ENCODE results near the gene NBR1. TPM values are rescaled to one million over a fixed set of nuclear protein-coding genes. Genes with fewer than 3 reads are reported as not detected.
"Not testable (repeated sequence)": the region's sequence is repeated elsewhere in the genome, so short reads cannot be mapped to it uniquely, and the experiment has no call there.

NBR1 gene
- total RNA-seq, 1 experiment from 2014 or later = 96.2 TPM

DNA sequence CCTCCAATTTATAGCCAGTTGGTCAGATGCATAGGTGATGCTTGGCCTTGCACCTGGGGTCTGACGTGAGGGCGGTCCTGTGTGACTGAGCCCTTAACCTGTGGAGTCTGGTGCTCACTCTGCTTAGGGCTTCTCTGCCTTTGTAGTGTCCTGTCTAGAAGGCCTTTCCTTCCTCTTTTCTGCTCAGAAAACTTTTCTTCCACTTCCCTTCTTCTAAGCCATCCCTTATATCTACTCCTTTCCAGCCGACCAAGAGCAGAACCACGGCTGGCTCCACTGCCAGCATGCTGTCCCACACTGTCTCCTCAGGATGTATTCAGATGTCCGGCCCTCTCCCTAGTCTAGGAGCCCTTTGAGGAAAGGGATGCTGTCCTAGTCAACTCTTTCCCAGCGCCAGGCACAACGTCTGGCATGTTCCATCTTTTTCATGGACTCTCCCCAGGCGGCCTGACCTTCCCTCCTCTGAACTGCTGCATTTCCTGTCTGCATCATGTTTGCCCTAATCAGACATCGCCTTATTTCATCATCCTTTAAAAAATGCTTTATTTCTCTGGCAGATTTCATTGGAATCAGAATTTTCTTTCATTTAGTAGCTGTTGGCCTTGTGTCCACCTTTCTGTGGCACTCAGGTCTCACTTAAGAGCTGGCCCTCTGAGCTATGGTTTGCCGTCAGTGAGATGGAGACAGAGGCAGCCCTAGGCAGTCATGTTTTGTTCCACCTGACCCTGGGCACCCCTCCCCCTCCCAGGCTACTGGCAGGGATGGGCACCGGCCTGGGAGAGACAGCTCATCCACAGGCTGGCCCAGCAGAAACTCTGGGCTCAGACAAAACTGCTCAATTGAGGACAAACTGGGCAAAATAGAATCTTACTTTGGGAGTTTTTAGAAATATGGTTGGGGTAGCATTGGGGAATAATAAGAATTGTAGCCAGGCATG, 30.4 kb upstream of the NBR1 start:
- Histone ChIP-seq H3K4me1 (replicated peaks) (no peaks in the 10 kb centered on the region), H3K27ac (no peak overlapping the region), H3K27me3 (replicated peaks) (no peaks in the 10 kb centered on the region), H3K4me3 (no peak overlapping the region), H3K9me3 (replicated peaks) (no peaks in the 10 kb centered on the region), H3K36me3 (peaks cover 12% of the 10 kb centered on the region)
- DNase-seq (ENCODE audit: low read depth in 1 of 2, low spot score in 2 of 2) = peak in 1 of 2 experiments; percentile 34

DNA sequence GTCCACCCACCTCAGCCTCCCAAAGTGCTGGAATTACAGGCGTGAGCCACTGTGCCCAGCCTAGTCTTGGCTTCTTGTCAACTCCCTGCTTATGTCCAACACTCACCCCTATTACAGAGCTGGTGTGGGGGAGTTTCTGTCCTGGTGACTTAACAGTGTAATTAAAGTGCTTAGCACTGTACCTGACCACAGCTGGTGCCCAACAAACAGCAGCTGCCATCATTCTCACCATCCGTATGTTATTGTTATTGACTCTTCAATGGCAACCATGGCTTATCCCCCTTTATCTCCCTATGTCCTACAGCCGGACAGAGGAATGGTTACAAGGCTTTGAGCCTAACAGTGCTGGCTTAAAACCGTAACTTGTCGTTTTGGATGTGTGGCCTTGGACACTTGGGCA, 28.9 kb upstream of the NBR1 start:
- no peaks in the 10 kb centered on the region for H3K9me3 ChIP-seq (replicated peaks)
- H3K4me3 ChIP-seq = no peak overlapping the region
- no peaks in the 10 kb centered on the region for H3K4me1 ChIP-seq (replicated peaks)
- no peaks in the 10 kb centered on the region for H3K27me3 ChIP-seq (replicated peaks)
- peaks cover 12% of the 10 kb centered on the region; the same call in 1 of the 2 replicates for H3K36me3 ChIP-seq
- no peak for DNase-seq (ENCODE audit: low read depth in 1 of 2, low spot score in 2 of 2)
- no peak overlapping the region for H3K27ac ChIP-seq

DNA sequence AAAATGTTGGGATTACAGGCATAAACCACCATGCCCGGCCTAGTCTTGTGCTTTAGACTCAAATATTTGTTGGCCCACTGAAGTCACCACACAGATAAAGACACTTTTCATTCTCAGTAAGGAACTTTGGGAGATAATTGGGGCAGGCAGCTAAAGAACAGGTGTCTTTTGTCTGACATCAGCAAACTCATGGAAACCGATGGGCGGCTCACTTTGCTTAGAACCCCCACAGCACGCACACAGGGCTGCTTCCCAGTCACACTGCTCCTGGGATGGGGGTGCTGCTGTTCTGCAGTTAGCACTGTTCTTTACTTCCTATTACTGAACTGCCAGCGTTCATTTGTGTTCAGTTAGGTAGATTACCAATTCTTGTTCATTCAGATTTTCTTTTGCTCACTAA, 27.8 kb upstream of the NBR1 start:
- Histone ChIP-seq H3K9me3 (replicated peaks) (no peaks in the 10 kb centered on the region), H3K36me3 (peaks cover 12% of the 10 kb centered on the region; the same call in 1 of the 2 replicates), H3K4me1 (replicated peaks) (no peaks in the 10 kb centered on the region), H3K4me3 (no peak overlapping the region), H3K27ac (no peak overlapping the region), H3K27me3 (replicated peaks) (no peaks in the 10 kb centered on the region)
- peak in 1 of 2 experiments; percentile 25 for DNase-seq (ENCODE audit: low read depth in 1 of 2, low spot score in 2 of 2)

DNA sequence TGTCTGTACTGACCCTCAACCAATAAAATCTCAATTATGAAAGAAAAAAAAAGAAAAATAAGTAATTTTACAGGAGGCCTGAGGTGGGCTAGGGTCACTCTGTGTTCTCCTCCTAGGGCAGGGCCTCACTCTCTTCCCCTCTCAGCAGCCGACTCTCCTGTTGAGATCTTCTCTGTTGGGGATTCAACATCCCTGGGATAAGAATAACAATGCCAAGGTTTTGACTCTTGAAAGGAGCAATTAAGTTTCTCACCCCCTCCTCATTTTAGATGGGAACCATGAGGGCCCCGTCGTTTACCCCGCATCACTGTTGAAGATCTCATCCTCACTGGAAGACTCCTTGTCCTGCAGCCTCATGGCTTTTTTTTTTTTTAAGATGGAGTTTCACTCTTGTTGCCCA, 24.4 kb upstream of the NBR1 start:
- no peak for DNase-seq (ENCODE audit: low read depth in 1 of 2, low spot score in 2 of 2)
- Histone ChIP-seq H3K27me3 (replicated peaks) (no peaks in the 10 kb centered on the region), H3K36me3 (peaks cover 7% of the 10 kb centered on the region; the same call in 1 of the 2 replicates), H3K4me3 (no peak overlapping the region), H3K9me3 (replicated peaks) (no peaks in the 10 kb centered on the region), H3K4me1 (replicated peaks) (no peaks in the 10 kb centered on the region), H3K27ac (no peak overlapping the region)

DNA sequence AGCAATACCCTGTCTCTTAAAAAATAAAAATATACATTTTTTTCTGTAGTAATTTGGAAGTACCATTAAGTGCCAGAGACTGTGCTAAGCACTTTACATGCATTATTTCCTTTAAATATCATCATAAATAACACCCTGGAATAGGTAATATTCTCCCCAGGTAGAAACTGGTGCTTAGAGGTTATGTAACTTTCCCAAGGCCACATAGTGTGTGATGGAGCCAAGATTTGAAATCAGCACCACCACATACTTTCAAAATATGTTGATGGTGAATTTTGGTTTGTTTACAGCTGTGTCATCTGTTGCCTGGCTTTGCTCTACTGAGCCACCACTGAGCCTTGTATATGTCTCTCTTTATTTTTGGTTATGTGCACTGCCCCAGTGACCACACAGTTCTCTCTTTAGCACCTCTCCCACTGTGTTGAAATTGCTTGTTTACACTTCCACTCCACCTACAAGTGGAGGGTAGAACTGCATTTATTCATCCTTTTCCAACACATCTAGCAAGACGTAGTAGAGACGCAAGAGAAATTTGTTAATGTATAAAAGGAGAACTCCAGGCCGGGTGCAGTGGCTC, 19.0 kb upstream of the NBR1 start:
- Histone ChIP-seq H3K4me1 (replicated peaks) (no peaks in the 10 kb centered on the region), H3K4me3 (no peak overlapping the region), H3K27me3 (replicated peaks) (no peaks in the 10 kb centered on the region), H3K36me3 (peaks cover 6% of the 10 kb centered on the region), H3K9me3 (replicated peaks) (0 out of 2 replicates have a peak, but pooled peaks cover 2% of the 10 kb centered on the region), H3K27ac (no peak overlapping the region)
- no peak for DNase-seq (ENCODE audit: low read depth in 1 of 2, low spot score in 2 of 2)

DNA sequence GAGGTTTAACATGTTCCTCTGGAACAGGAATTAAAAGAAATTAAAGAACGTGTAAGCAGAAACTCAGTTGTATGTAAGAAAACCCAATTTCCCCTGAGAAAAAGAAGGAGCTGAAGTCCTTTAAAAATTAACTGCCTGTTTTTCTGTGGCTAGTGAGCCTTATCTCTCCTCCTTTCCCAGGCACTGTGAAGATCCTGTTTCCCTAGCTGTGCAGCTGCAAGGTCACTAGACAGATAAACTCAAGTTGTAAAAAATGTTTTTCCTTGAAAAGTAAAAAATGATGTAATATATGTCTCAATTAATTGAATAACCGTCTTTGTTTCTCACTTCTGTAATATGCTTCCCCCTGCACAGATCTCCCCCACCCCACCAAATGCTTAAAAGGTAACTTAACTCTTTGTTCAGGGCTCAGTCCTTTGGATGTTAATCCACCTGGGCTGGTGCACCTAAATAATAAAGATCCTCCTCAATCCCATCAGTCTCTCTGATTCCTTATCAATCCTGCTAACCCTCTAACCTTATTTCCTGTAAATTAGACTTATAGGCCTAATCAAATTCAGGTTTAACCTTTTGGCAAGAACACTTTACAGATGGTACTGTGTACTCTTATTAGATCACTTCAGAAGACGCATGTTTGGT, 17.7 kb upstream of the NBR1 start:
- H3K4me3 ChIP-seq; DNase-seq (ENCODE audit: low read depth in 1 of 2, low spot score in 2 of 2); H3K9me3 ChIP-seq (replicated peaks); H3K27ac ChIP-seq; H3K36me3 ChIP-seq; H3K27me3 ChIP-seq (replicated peaks); H3K4me1 ChIP-seq (replicated peaks): not testable (repeated sequence)

DNA sequence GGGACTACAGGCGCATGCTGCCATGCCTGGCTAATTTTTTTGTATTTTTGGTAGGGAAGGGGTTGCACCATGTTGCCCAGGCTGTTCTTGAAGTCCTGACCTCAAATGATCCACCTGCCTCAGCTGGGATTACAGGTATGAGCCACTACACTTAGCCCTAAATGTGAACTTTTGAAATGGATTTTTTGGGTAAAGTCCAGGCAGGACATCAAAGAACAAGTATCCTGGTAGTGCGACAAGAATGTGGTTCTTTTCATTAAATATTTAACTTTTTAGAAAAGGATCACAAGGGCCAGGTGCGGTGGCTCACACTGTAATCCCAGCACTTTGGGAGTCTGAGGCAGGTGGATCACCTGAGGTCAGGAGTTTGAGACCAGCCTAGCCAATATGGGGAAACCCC, 15.3 kb upstream of the NBR1 start:
- Histone ChIP-seq H3K27me3 (replicated peaks) (no peaks in the 10 kb centered on the region), H3K9me3 (replicated peaks) (0 out of 2 replicates have a peak, but pooled peaks cover 2% of the 10 kb centered on the region), H3K36me3 (peaks cover 9% of the 10 kb centered on the region), H3K4me3 (no peak overlapping the region), H3K27ac (no peak overlapping the region), H3K4me1 (replicated peaks) (no peaks in the 10 kb centered on the region)
- no peak for DNase-seq (ENCODE audit: low read depth in 1 of 2, low spot score in 2 of 2)

DNA sequence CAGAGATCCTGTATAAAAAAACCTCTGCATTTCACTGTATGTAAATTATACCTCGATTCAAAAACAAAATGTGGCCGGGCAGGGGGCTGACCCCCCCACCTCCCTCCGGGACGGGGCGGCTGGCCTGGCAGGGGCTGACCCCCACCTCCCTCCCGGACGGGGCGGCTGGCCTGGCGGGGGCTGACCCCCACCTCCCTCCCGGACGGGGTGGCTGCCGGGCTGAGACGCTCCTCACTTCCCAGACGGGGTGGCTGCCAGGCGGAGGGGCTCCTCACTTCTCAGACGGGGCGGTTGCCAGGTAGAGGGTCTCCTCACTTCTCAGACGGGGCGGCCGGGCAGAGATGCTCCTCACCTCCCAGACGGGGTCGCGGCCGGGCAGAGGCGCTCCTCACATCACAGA, 11.8 kb upstream of the NBR1 start:
- not testable (repeated sequence) for H3K27me3 ChIP-seq (replicated peaks); H3K36me3 ChIP-seq; H3K27ac ChIP-seq; DNase-seq (ENCODE audit: low read depth in 1 of 2, low spot score in 2 of 2); H3K4me1 ChIP-seq (replicated peaks); H3K4me3 ChIP-seq; H3K9me3 ChIP-seq (replicated peaks)

DNA sequence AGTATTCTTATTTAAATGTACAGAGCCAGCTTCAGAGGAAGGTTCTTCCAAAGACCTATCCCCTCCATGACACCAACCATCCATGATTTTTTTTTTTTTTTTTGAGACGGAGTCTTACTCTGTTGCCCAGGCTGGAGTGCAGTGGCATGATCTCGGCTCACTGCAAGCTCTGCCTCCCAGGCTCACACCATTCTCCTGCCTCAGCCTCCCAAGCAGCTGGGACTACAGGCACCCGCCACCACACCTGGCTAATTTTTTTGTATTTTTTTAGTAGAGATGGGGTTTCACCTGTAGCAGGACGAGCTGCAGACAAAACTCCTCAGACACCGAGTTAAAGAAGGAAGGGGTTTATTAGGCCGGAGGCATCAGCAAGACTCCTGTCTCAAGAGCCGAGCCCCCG, 11.1 kb upstream of the NBR1 start:
- H3K9me3 ChIP-seq (replicated peaks); H3K27me3 ChIP-seq (replicated peaks); H3K36me3 ChIP-seq; DNase-seq (ENCODE audit: low read depth in 1 of 2, low spot score in 2 of 2); H3K4me1 ChIP-seq (replicated peaks); H3K4me3 ChIP-seq; H3K27ac ChIP-seq: not testable (repeated sequence)

DNA sequence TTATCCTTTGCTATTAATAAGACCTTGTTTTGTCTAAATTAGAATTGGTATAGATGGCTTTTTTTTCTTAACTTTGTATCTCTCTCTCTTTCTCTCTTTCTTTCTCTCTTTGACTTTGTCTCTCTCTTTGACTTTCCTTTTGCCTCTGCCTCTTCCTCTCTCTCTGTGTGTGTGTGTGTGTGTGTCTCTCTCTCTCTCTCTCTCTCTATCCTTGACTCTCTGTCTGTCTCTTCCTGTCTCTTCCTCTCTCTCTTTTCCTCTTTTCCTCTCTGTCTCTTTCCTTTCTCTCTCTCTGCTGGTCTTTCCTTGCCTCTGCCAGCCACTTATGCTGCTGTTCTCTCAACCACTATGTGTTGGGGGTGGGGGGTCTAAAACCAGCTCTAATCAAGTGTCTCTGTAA, 5.0 kb upstream of the NBR1 start:
- DNase-seq (ENCODE audit: low read depth in 1 of 2, low spot score in 2 of 2); H3K4me3 ChIP-seq; H3K27ac ChIP-seq; H3K36me3 ChIP-seq; H3K27me3 ChIP-seq (replicated peaks); H3K9me3 ChIP-seq (replicated peaks): not testable (repeated sequence)
- peaks cover 16% of the 10 kb centered on the region; the same call in 1 of the 2 replicates for H3K4me1 ChIP-seq (replicated peaks)

DNA sequence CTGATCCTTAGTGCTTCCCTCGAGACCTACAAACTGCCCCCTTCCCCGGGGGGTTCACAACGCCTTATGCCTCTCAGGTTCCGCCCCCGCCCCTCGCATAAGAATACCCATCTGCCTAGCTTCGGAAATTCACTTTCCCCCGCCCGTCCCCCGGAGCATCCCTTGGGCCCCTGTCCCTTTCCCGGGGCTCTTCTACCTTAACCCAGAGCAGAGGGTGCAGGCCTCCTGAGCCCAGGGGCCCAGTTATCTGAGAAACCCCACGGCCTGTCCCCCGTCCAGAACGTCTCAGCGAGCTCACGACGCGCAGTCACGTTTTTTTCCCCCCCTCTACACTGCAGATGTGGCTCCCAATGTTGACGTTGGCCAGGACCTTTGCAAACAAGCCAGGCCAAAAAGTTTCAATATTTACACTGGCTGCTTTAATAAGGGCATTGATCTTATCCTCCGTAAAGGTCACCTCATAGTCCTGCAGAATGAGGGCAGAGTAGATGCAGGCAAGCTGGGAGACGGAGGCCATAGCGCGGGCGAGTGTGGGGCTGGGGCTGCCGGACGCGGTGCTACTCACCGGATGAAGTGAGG, 1.4 kb upstream of the NBR1 start:
- H3K36me3 ChIP-seq = no peaks in the 10 kb centered on the region; the same call in 1 of the 2 replicates
- DNase-seq (ENCODE audit: low read depth in 1 of 2, low spot score in 2 of 2) = no peak

DNA sequence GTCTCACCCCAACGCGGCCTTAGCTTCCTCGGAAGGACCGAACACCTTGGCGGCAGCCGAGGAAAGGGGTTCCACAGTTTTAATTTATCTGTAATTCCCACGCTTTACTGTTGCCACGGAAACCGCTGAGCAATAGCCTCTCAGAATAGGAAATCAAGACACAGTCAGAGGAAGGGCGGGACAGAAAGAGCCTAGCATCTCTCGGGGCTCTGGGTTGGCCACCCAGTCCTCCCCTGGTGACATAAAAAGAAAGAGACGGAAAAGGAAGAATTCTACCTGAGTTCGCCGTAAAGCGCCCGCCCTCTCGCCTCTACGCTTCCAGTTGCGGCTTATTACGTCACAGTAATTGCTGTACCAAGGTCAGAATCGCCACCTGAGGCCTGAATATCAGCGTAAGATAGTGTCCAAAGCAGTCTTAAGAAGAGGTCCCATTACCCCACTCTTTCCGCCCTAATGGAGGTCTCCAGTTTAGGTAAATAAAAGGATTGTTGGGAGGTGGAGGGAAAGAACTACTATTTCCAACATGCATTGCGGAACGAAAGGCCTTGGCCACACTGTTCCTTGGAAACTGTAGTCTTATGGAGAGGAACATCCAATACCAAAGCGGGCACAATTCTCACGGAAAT, 761 bp upstream of the NBR1 start:
- Histone ChIP-seq H3K4me3 (peak overlapping the region; percentile 52), H3K27ac (peak overlapping the region; percentile 78), H3K36me3 (peaks cover 2% of the 10 kb centered on the region), H3K27me3 (replicated peaks) (no peaks in the 10 kb centered on the region), H3K9me3 (replicated peaks) (no peaks in the 10 kb centered on the region), H3K4me1 (replicated peaks) (peaks cover 38% of the 10 kb centered on the region)
- DNase-seq (ENCODE audit: low read depth in 1 of 2, low spot score in 2 of 2) = peak; percentile 95 to 97

More for the DNA sequence above, 1.4 kb upstream of the NBR1 start:
- Histone ChIP-seq H3K4me3 (peak overlapping the region; percentile 52), H3K9me3 (replicated peaks) (no peaks in the 10 kb centered on the region), H3K27ac (peak overlapping the region; percentile 78), H3K27me3 (replicated peaks) (no peaks in the 10 kb centered on the region), H3K4me1 (replicated peaks) (peaks cover 36% of the 10 kb centered on the region)
